ENCODE results near the gene RHOBTB1.

GRCh38 chr10:60842694-60843093, 101.3 kb downstream of the RHOBTB1 start:
- TF ChIP-seq CTCF (conservative IDR thresholded peaks at IDR 0.05) (no peak), ZFX (IDR thresholded peaks at IDR 0.05) (no peak)
